Measurements from ENCODE around the gene MFSD2A.
A peak's percentile ranks its signal among the peaks of the same experiment; 100 is the strongest.
"Not testable (repeated sequence)": the region's sequence is repeated elsewhere in the genome, so short reads cannot be mapped to it uniquely, and the experiment has no call there.

MFSD2A gene

DNA sequence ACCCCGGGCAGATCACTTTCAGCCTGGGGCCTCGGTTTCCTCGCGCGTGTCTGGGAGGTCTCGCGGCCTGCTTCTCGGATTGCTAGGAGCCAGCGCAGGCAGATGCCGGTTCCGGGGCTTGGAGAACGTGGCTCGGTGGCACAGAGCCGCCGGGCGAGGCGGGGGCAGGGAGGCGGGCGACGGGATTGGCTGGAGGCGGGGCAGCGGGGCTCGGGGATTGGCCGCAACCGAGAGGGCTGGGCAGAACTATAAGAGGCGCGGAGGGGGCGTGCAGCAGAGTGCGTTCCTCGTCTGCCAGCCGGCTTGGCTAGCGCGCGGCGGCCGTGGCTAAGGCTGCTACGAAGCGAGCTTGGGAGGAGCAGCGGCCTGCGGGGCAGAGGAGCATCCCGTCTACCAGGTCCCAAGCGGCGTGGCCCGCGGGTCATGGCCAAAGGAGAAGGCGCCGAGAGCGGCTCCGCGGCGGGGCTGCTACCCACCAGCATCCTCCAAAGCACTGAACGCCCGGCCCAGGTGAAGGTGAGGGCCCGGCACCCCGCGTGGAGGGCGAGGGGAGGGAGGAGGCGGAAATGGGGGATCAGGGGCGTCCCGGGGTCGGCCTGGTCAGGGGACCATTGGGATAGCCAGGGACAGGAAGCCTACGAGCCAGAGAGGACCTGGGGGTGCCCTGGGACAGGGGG is at the start of gene MFSD2A:
MFSD2A (plus strand) TSS at position 276 of the 677 bp plus-strand sequence; CDS start at position 424, 148 bp downstream.
- DNase-seq (ENCODE audit: low read depth in 1 of 2, low spot score in 1 of 2), result peak; percentile 83 to 90

GRCh38 chr1:39905172-39905571 is 49.8 kb upstream of the MFSD2A start:
- DNase-seq (ENCODE audit: low read depth in 1 of 2, low spot score in 1 of 2), result no peak

- DNase-seq (ENCODE audit: low read depth in 1 of 2, low spot score in 1 of 2), result no peak
Observed at GRCh38 chr1:39907528-39908453, 47.2 kb upstream of the MFSD2A start.

DNA sequence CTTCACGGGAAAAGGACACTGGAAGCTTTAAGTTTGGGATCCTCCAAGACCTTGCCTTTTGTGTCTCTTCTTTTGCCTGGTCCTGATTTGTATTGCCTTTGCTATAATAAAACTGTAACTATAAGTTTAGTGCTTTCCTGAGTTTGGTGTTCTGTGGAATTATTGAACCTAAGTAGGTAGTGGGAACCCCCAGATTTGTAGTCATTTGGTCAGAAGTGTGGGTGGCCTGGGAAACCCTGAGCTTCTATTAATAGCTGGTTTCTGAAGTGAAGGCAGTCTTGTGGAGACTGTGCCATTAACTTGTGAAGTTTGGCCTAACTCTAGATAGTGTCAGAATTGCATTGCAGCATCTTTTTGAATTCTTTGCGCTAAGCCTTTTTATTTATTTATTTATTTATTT is 46.4 kb upstream of the MFSD2A start:
- DNase-seq (ENCODE audit: low read depth in 1 of 2, low spot score in 1 of 2), result no peak

GRCh38 chr1:39910263-39910662 is 44.7 kb upstream of the MFSD2A start:
- no peak for DNase-seq (ENCODE audit: low read depth in 1 of 2, low spot score in 1 of 2)

DNA sequence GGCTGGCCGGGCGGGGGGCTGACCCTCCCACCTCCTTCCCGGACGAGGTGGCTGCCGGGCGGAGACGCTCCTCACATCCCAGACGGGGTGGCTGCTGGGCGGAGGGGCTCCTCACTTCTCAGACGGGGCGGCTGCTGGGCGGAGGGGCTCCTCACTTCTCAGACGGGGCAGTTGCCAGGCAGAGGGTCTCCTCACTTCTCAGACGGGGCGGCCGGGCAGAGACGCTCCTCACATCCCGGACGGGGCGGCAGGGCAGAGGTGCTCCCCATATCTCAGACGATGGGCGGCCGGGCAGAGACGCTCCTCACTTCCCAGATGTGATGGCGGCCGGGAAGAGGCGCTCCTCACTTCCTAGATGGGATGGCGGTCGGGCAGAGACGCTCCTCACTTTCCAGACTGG is 41.8 kb upstream of the MFSD2A start:
- DNase-seq (ENCODE audit: low read depth in 1 of 2, low spot score in 1 of 2), result not testable (repeated sequence)

GRCh38 chr1:39915499-39916129 is 39.3 kb upstream of the MFSD2A start:
- no peak for DNase-seq (ENCODE audit: low read depth in 1 of 2, low spot score in 1 of 2)

DNA sequence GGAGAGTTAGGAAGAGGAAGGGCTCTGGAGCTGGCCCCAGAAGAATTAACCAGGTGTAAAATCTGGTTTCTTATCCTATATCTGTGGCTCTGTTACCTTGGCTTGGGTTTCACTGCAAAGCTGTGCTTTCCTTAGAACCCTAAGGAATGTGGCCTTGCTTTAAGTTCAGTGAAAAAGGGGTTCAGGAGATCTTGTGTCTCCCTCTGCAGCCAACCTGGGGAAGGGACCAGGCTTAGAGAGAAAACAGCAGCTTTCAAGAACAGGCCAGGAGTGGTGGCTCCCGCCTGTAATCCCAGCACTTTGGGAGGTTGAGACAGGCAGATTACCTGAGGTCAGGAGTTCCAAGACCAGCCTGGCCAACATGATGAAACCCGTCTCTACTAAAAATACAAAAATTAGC is 37.1 kb upstream of the MFSD2A start:
- no peak for DNase-seq (ENCODE audit: low read depth in 1 of 2, low spot score in 1 of 2)

GRCh38 chr1:39919545-39919944 is 35.4 kb upstream of the MFSD2A start:
- DNase-seq (ENCODE audit: low read depth in 1 of 2, low spot score in 1 of 2), result peak; percentile 9 to 51

DNA sequence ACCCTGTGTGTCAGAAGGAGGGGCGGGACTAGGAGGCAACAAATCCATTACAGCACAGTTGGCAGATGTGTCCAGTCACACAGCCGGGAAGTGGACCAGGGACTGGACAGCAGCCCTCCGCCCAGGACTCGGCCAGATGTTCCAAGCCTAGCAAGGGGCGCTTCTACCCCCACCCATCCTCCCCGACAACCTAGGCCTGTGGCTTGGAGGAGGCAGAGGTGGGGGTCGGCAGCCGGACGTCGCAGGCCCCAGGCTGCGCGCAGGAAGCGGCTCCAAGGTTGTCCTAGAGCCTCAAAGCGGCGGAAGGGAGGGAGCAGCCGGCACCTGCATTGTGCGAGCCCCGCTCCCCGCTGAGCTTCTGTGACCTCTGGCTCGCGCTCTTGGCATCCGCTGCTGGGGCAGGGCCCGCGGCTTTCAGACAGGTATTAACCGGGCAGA is 32.7 kb upstream of the MFSD2A start:
- no peak for DNase-seq (ENCODE audit: low read depth in 1 of 2, low spot score in 1 of 2)

DNA sequence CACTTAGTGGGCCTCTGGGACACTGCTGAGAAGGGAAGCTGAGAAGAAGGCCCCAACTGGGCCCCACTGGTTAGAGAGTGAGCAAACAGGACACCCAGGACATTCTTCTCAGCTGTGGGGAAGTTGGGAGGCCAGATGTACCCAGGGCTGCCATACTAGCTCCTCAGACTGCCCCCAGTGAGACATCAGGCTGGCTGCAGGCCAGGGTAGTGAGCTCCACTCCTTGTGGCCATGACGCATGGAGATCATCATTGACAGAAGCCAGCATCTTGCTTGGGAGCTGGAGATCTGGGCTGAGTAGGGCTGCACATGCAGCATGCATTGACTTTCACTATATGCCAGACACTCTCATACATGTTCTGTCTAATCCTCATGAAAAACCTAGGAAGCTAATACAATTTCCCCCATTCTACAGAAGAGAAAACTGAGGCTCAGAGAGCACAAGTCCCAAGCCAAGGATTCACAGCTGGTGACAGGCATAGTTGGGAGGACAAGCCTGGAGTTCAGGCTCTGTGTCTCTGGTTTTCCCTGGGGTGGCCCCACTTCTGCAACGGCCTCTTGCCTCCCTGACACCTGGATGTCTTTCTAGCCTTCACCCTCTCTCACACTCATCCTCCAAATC is 29.1 kb upstream of the MFSD2A start:
- no peak for DNase-seq (ENCODE audit: low read depth in 1 of 2, low spot score in 1 of 2)

GRCh38 chr1:39926343-39926793 is 28.6 kb upstream of the MFSD2A start:
- DNase-seq (ENCODE audit: low read depth in 1 of 2, low spot score in 1 of 2), result no peak

DNA sequence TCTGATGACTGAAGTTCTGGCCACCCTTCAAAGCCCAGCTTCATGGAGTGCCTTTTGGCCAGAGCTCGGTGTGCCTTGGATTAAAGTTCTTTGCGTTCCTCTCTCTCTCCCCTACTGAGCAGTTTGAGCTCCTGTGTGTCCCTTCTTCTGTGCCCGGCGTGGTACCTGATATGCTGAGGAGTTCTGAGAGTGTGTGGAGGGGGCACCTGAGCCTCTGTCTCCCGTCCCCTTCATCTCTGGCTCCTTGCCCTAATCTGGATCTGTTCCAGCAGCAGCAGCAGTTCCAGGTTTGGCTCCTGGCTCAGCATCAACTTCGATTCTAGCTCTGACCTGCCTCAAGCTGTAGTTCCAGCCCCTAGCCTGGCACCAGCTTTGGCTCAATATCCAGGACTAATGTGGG is 28.1 kb upstream of the MFSD2A start:
- DNase-seq (ENCODE audit: low read depth in 1 of 2, low spot score in 1 of 2), result no peak

DNA sequence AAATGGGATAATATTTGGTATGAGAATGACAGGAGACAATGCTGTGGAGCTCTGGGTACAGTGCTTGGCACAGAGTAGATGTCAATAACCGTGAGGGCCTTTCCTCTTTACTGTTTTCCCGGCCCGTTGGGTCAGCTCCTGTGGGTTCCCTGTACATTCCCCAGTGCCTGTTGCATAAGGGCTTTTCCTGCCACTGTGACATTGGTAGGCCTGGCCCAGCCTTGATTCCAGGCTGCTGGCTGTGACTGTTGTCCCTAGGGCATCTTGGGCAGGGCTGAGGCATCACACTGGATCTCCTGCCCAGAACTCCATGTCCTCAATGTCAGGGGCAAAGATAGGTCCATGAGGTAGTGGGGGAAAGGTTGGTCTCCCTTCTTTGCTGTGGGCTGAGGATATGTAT is 27.4 kb upstream of the MFSD2A start:
- no peak for DNase-seq (ENCODE audit: low read depth in 1 of 2, low spot score in 1 of 2)

DNA sequence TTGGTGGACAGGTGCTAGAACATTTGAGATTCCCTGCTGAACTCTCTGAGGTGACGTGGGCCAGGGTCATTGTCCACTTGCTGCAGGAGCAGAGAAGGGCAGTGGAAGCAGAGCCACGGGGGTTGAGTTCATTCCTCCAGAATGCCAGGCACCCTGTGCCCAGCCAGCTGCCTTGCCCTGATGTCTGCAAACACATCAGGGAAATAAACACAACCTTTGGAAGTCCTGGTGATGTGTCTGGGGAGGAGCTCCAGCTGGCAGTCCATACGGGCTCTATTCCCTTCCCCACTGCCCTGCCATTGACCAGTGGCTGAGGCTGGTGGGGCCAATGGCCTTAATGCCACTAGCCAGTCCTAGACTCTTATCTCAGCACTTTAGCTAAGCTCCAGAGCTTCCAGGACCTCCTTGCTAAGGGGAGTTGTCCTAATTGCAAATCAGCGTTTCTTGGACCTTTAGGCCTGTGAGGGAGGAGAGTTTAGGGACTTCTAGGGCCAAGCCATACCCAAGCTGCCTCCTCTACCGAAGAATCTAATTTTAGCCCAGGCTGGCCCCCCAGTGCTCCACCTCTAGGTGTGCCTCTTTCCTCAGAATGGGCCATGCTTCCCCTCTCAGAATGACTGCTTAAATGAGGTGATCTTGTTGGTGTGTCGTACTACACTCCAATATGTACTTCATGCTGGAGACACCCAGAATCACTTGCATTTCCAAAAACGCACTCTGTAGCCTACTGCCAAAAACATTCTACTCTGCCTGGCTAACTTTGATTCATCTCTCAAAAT is 25.9 kb upstream of the MFSD2A start:
- DNase-seq (ENCODE audit: low read depth in 1 of 2, low spot score in 1 of 2), result no peak

DNA sequence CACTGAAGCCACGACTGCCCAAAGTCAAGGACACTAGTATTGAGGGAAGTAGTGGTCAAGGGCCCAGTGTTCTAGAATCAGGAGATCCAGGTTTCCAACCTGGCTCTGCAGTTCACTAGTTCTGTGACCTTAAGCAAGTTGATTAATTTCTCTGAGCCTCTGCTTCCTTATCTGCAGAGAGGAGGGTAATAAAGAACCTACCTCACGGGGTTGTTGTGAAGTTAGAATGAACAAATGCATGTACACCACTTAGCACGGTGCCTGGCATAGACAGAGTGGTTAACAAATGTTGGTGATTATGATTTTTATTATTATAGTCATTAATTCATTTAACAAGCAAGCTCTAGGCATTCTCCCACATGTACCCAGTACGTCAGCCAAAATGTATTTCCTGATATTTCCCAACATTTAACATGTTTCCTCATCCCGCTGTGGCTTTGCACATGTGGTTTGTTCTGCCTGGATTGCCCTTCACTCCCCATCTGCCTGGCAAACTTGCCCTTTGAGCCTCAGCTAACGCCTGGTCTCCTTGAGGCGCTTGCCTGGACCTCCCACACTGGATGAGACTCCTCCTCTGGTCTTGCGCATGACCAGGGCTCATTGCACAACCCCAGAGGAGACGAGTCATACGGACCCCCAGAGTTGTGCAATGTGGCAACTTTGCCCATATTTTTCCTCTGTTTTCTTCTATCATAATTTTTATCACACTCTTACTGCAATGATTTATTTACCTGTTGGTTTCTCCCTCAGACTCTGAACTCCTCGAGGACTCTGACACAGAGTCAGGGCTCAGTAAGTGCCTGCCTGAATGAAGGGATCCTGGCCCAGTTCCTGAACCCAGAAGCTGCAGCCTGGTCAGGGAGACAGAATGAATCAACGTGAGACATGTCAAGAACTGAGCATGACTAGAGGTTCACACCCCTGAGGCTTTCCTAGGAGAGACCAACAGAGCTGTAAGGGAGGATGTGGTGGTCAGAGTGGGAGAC is 20.7 kb upstream of the MFSD2A start:
- no peak for DNase-seq (ENCODE audit: low read depth in 1 of 2, low spot score in 1 of 2)

DNA sequence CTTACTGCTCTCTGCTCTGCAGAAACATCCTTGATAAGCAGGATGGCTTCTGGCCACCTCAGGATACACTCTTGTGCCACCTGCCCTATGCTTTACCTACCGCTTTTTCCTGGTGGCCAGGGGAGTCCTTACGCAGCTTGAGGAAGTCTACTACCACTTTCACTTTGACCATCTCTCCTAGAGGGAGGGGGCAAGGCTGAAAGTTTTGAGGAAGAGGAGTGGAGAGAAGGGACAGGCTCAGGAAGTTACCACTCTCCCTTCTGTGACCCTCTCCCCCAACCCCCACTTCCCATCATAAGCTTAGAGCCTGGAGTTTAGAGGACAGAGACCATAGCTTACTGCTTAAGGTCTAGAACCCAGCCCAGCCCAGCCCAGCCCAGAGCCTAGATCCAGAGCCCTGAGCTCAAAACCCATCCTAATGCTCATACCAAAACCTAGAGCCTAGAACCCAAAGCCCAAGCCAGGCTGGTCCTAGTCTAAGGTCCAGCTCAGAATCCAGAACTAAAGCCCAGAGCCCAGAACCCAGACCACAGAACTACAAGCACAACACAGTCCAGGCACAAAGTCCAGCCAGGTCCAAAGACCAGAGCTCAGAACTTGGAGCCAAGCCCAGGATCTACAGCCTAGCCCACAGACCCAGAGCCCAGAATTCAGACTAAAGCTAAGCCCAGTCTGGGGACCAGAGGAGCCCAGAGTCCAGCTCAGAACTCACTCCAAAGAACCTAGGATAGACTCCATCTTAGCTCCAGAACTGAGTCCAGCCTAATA is 18.0 kb upstream of the MFSD2A start:
- no peak for DNase-seq (ENCODE audit: low read depth in 1 of 2, low spot score in 1 of 2)

DNA sequence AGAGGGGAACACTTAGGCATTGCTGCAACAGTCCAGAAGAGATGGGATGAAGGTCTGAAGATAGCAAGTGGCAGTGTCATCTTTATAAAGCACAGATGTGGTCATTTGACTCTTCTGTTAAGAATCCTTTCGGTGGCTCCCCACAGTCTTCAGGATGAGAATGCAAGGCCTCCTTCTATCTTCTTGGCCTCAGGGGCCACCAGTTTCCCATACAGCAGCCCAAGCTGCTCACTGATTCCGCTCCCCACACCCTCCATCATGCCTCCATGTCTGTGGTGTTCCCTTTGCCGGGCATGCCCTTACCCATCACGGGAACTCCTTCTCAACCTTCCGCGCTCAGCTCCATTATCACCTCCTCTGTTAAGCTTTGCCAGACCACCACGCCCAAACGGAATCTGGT is 16.1 kb upstream of the MFSD2A start:
- DNase-seq (ENCODE audit: low read depth in 1 of 2, low spot score in 1 of 2), result no peak

DNA sequence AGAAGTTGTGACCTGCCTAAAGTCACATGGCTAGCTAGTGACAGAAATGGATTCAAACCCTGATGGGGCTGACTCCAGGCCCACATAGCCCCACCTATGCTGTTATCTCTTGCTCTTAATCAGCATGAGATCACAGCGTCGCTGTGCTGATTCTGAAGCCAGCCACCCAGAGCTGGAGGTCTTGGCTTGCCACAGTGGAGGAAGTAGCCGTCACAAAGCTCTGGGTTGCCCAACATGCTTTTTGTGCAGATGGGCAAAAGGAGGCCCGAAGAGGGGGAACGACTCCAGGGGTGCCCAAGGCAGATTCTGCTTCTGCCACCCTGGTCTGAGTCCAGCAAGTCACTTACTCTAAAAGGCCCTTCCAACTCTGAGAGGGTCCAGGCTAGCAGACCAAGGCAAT is 14.7 kb upstream of the MFSD2A start:
- DNase-seq (ENCODE audit: low read depth in 1 of 2, low spot score in 1 of 2), result no peak
